Esophagus muscularis mucosa (tissue), 3 donors: Measurements from ENCODE around the gene FCAMR.

Experiments
- POLR2A ChIP-seq: fragments of 450-650 bp; IDR thresholded peaks from one replicate; pipeline ENCODE4 v1.6.1; 2017; ENCODE audit warnings: antibody characterized with exemption, moderate library complexity, mild to moderate bottlenecking, low read depth
- POLR2AphosphoS5 ChIP-seq, 2 donors: sonication (generic); formaldehyde crosslinking; IDR thresholded peaks; one replicate each; pipeline ENCODE4 v1.6.1; 2017; ENCODE audit warnings: antibody characterized with exemption in 2 of 2
- TF ChIP-seq, protein P1 (sequence below), 3 experiments: fragments of 200-600 bp in 2 of 3; fragments of 450-650 bp in 1 of 3; sonication (generic) in 2 of 3; IDR thresholded peaks; one replicate each; pipeline ENCODE4 v1.5.1; 2017 to 2019; ENCODE audit warnings: antibody characterized with exemption in 3 of 3, mild to moderate bottlenecking in 2 of 3, moderate library complexity in 1 of 3

DNA sequence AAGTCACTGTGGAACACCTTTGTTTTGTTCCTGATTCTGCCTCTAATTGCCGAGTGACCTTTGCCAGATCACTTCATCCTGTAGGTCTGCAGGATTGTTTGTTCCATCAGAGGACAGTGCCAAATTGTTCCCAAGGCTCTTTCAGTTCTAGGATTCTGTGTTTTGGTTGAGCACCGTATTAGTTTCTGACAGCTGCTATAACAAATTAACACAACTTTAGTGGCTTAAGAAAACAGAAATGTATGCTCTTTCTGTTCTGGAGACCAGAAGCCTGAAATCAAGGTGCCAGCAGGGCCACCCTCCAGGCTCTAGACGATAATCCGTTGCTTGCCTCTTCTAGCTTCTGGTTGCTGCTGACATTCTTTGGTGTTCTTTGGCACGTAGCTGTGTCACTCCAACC is 20.6 kb downstream of the FCAMR start:
- TF ChIP-seq, protein P1, sequence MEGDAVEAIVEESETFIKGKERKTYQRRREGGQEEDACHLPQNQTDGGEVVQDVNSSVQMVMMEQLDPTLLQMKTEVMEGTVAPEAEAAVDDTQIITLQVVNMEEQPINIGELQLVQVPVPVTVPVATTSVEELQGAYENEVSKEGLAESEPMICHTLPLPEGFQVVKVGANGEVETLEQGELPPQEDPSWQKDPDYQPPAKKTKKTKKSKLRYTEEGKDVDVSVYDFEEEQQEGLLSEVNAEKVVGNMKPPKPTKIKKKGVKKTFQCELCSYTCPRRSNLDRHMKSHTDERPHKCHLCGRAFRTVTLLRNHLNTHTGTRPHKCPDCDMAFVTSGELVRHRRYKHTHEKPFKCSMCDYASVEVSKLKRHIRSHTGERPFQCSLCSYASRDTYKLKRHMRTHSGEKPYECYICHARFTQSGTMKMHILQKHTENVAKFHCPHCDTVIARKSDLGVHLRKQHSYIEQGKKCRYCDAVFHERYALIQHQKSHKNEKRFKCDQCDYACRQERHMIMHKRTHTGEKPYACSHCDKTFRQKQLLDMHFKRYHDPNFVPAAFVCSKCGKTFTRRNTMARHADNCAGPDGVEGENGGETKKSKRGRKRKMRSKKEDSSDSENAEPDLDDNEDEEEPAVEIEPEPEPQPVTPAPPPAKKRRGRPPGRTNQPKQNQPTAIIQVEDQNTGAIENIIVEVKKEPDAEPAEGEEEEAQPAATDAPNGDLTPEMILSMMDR (IDR thresholded peaks at IDR 0.05) = no peak
- TF ChIP-seq POLR2A = no peak
- no peak for TF ChIP-seq POLR2AphosphoS5 (IDR thresholded peaks at IDR 0.05)
